Activated CD4-positive, alpha-beta T cell treated with anti-CD3 and anti-CD28 coated beads for 36 hours (primary cell): ENCODE data around the gene SYT13. TPM values are rescaled to one million over a fixed set of nuclear protein-coding genes. Genes with fewer than 3 reads are reported as not detected.
"Not testable (repeated sequence)": the region's sequence is repeated elsewhere in the genome, so short reads cannot be mapped to it uniquely, and the experiment has no call there.

ENCODE experiments used
- ATAC-seq: fragments of 200-7000 bp; cut with Tn5 transposase; one replicate; pipeline ENCODE4 v1.10.0; 2021; ENCODE audit warnings: mild to moderate bottlenecking, moderate library complexity
- CTCF ChIA-PET: fragments of 350-600 bp; sonication (Branson Sonifier 250); formaldehyde crosslinking; loops from one replicate; lab custom pipeline; 2021; ENCODE audit warnings: antibody characterized with exemption; lab: Charles Lee
- POLR2A ChIA-PET: fragments of 350-600 bp; sonication (Branson Sonifier 250); formaldehyde crosslinking; loops from one replicate; lab custom pipeline; 2021; ENCODE audit warnings: antibody characterized with exemption, inconsistent platforms; lab: Charles Lee
- DNase-seq: peaks from one replicate; pipeline ENCODE4 v3.0.0-alpha.2; 2020
- H3K27ac Mint-ChIP-seq: one replicate; pipeline ENCODE4 v1.8.0; 2021; ENCODE audit warnings: mixed read lengths
- H3K27me3 Mint-ChIP-seq: one replicate; pipeline ENCODE4 v1.8.0; 2021; ENCODE audit warnings: mixed read lengths
- H3K36me3 Mint-ChIP-seq: one replicate; pipeline ENCODE4 v1.8.0; 2021; ENCODE audit warnings: low read depth, mixed read lengths
- H3K4me1 Mint-ChIP-seq: one replicate; pipeline ENCODE4 v1.8.0; 2021; ENCODE audit warnings: mixed read lengths
- H3K4me3 Mint-ChIP-seq: one replicate; pipeline ENCODE4 v1.8.0; 2021; ENCODE audit warnings: mild to moderate bottlenecking, moderate library complexity, mixed read lengths
- H3K9me3 Mint-ChIP-seq: one replicate; pipeline ENCODE4 v1.8.0; 2021; ENCODE audit warnings: low read depth, mixed read lengths
- intact Hi-C, 2 experiments: fragments of 100-400 bp; cut with DNase I in 1 of 2; cut with micrococcal nuclease in 1 of 2; formaldehyde crosslinking; loops; one replicate each; pipeline versions ENCODE4 v1.14.2 to v1.15.1; 2022 to 2024; cut with DNase I, micrococcal nuclease
- total RNA-seq, 2 experiments: library from RNA; stranded (reverse); gene quantifications; one replicate each; pipeline ENCODE4 v1.2.3, GENCODE V29; 2021

The SYT13 gene
- total RNA-seq, 2 experiments from 2014 or later: not detected

- H3K36me3 Mint-ChIP-seq: no peaks in the 10 kb centered on the region
- H3K4me3 Mint-ChIP-seq: no peak overlapping the region
- ChIA-PET POLR2A (no interaction called here), CTCF (interaction anchor here (0.6 kb wide), 1 partner anchor 28 kb away, joined by 3 read pairs; no protein-coding TSS in a partner anchor)
- intact Hi-C loops: no loop called here
- H3K27me3 Mint-ChIP-seq: peaks cover 17% of the 10 kb centered on the region
- ATAC-seq (no peak), DNase-seq (no peak)
- H3K4me1 Mint-ChIP-seq: no peaks in the 10 kb centered on the region
- no peak overlapping the region for H3K27ac Mint-ChIP-seq
- H3K9me3 Mint-ChIP-seq: no peaks in the 10 kb centered on the region
Observed at GRCh38 chr11:45259592-45259991, 26.5 kb downstream of the SYT13 start.

- intact Hi-C loops: no loop called here
- POLR2A ChIA-PET: no interaction called here
- DNase-seq: no peak
- Mint-ChIP-seq H3K9me3 (no peaks in the 10 kb centered on the region), H3K36me3 (no peaks in the 10 kb centered on the region), H3K27ac (no peak overlapping the region), H3K4me3 (no peak overlapping the region), H3K4me1 (no peaks in the 10 kb centered on the region), H3K27me3 (peaks cover 14% of the 10 kb centered on the region)
- CTCF ChIA-PET: interaction anchor here (0.6 kb wide), 1 partner anchor 29 kb away, joined by 3 read pairs; no protein-coding TSS in a partner anchor
- no peak for ATAC-seq
Observed at GRCh38 chr11:45258982-45259530, 27.1 kb downstream of the SYT13 start.

GRCh38 chr11:45254070-45254469 is 32.1 kb downstream of the SYT13 start:
- Mint-ChIP-seq H3K27ac (no peak overlapping the region), H3K36me3 (no peaks in the 10 kb centered on the region), H3K4me1 (no peaks in the 10 kb centered on the region), H3K4me3 (no peak overlapping the region), H3K9me3 (no peaks in the 10 kb centered on the region), H3K27me3 (peaks cover 15% of the 10 kb centered on the region)
- intact Hi-C loops: no loop called here
- CTCF ChIA-PET: interaction anchor here (0.9 kb wide), 1 partner anchor 12 kb away, joined by 3 read pairs; no protein-coding TSS in a partner anchor
- DNase-seq: no peak
- ATAC-seq: no peak
- POLR2A ChIA-PET: no interaction called here

DNA sequence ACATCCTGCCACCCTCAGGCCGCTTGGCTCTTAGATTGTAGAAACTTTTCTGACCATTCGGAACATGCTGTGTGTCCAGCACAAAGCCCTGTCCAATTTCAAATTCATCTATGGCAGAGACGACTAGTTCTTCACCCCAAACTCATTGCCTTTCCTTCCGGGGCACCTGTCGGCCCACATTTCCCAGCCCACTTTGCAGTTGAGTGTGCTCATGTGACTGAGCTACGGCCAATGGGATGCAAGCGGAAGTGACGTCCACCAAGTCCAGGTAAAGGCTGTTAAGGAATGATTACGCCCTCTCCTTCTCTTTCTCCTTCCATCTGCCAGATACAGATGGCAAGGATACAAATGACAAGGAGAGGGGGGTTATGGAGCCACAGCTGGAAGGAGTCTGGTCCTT is 32.5 kb downstream of the SYT13 start:
- CTCF ChIA-PET: no interaction called here
- H3K9me3 Mint-ChIP-seq: no peaks in the 10 kb centered on the region
- H3K4me3 Mint-ChIP-seq: no peak overlapping the region
- DNase-seq: no peak
- H3K4me1 Mint-ChIP-seq: no peaks in the 10 kb centered on the region
- no peak for ATAC-seq
- intact Hi-C loops: loop anchor here in 1 of 2 experiments (2.0 kb wide), 1 partner anchor 79 kb away; no protein-coding TSS in a partner anchor
- peaks cover 15% of the 10 kb centered on the region for H3K27me3 Mint-ChIP-seq
- POLR2A ChIA-PET: no interaction called here
- H3K27ac Mint-ChIP-seq: no peak overlapping the region
- H3K36me3 Mint-ChIP-seq: no peaks in the 10 kb centered on the region

GRCh38 chr11:45252877-45253276 is 33.3 kb downstream of the SYT13 start:
- no peaks in the 10 kb centered on the region for H3K4me1 Mint-ChIP-seq
- H3K27ac Mint-ChIP-seq: no peak overlapping the region
- DNase-seq (no peak), ATAC-seq (no peak)
- no peak overlapping the region for H3K4me3 Mint-ChIP-seq
- POLR2A ChIA-PET: interaction anchor here (0.7 kb wide), 1 partner anchor 365 kb away, joined by 3 read pairs; no protein-coding TSS in a partner anchor
- no peaks in the 10 kb centered on the region for H3K36me3 Mint-ChIP-seq
- no peaks in the 10 kb centered on the region for H3K9me3 Mint-ChIP-seq
- intact Hi-C loops: loop anchor here in 1 of 2 experiments (1.0 to 2.0 kb wide), 2 partner anchors 40 to 80 kb away; no protein-coding TSS in a partner anchor
- CTCF ChIA-PET: interaction anchor here (0.8 to 1.1 kb wide), 2 partner anchors 9 to 75 kb away, joined by 4 read pairs; no protein-coding TSS in a partner anchor
- peaks cover 17% of the 10 kb centered on the region for H3K27me3 Mint-ChIP-seq

DNA sequence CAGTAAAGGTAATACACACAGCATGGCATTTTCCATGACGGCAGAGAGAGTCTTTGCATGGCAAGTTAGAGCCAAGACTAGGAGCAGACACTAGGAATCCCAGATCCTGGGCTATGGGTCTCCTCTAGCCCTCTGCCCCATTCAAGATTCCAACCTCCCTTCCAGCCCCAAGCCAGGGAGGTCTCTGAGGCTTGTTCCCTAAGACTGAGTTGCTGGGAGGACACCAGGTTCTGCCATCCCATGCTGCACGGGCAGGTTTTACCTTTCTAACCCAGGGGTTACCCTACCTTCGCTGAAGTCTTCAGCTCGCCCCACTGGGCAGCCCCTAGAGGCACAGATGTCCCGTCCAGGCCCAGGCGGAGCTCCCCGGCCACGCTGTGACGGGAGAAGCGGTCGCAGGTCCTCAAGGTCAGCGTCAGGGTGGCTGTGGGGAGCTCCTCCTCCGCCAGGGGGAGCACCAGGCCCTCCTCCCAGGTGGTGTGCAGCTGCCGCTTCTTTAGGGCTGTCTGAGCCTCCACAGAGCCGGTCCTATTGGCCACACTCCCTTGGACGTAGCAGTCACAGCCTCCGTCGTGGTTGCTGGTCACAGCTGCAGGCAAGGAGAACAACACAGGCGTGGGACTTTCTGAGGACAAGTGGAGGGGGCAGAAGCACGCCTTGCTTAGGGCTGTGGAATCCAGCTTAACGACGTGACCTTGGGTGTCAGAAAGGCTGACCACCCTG is 33.8 kb downstream of the SYT13 start:
- Mint-ChIP-seq H3K27ac (no peak overlapping the region), H3K36me3 (no peaks in the 10 kb centered on the region), H3K27me3 (peaks cover 17% of the 10 kb centered on the region), H3K9me3 (no peaks in the 10 kb centered on the region), H3K4me3 (no peak overlapping the region), H3K4me1 (no peaks in the 10 kb centered on the region)
- DNase-seq (peak; percentile 65), ATAC-seq (peak; percentile 64)
- ChIA-PET CTCF (interaction anchor here (0.6 to 1.1 kb wide), 4 partner anchors 8 to 75 kb away, joined by 3 to 4 read pairs (median 4); no protein-coding TSS in a partner anchor), POLR2A (no interaction called here)
- intact Hi-C loops: loop anchor here in 1 of 2 experiments (1.0 to 2.0 kb wide), 2 partner anchors 41 to 81 kb away; no protein-coding TSS in a partner anchor

- Mint-ChIP-seq H3K9me3 (no peaks in the 10 kb centered on the region), H3K27ac (no peak overlapping the region), H3K4me1 (no peaks in the 10 kb centered on the region), H3K27me3 (peaks cover 12% of the 10 kb centered on the region), H3K4me3 (no peak overlapping the region), H3K36me3 (no peaks in the 10 kb centered on the region)
- no peak for DNase-seq
- ChIA-PET CTCF (interaction anchor here (0.5 to 1.2 kb wide), 3 partner anchors 37 to 148 kb away, joined by 3 to 4 read pairs (median 3); no protein-coding TSS in a partner anchor), POLR2A (no interaction called here)
- ATAC-seq: no peak
- intact Hi-C loops: no loop called here
Observed at GRCh38 chr11:45250035-45250718, 36.0 kb downstream of the SYT13 start.

GRCh38 chr11:45249372-45249771 is 36.8 kb downstream of the SYT13 start:
- POLR2A ChIA-PET, H3K36me3 Mint-ChIP-seq, H3K4me1 Mint-ChIP-seq, DNase-seq, H3K4me3 Mint-ChIP-seq, H3K27ac Mint-ChIP-seq, intact Hi-C loops, ATAC-seq, H3K9me3 Mint-ChIP-seq: not testable (repeated sequence)
- CTCF ChIA-PET: interaction anchor here (0.7 kb wide), 1 partner anchor 137 kb away, joined by 3 read pairs; no protein-coding TSS in a partner anchor
- H3K27me3 Mint-ChIP-seq: peaks cover 12% of the 10 kb centered on the region

DNA sequence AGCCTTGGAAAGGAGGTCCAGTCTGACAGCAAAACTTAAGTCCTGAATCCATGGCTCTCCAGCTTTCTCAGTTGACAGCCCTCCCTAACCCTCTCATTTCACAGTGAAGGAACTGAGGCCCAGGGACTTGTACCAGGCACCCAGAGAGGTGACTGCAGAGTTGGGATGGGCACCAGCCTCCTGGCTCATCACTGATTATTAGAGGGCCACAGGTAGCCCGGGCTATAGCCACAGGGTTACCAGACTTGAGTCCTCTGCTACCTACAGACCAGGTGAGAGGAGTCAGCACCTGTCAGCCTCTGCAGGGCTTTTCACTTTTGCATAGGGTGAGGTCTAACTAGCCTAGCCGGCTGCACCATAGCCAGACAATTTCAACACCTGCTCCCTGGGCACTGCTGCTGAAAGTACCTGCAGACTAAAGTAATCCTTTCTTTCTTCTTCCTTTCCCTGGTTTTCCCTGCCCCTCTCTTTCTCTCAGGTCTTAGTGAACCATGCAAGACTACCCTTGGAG is 37.6 kb downstream of the SYT13 start:
- no peak overlapping the region for H3K4me3 Mint-ChIP-seq
- ChIA-PET POLR2A (no interaction called here), CTCF (interaction anchor here (1.1 kb wide), 1 partner anchor 138 kb away, joined by 4 read pairs; no protein-coding TSS in a partner anchor)
- peaks cover 10% of the 10 kb centered on the region for H3K27me3 Mint-ChIP-seq
- H3K9me3 Mint-ChIP-seq: no peaks in the 10 kb centered on the region
- ATAC-seq: no peak
- H3K27ac Mint-ChIP-seq: no peak overlapping the region
- H3K4me1 Mint-ChIP-seq: no peaks in the 10 kb centered on the region
- intact Hi-C loops: no loop called here
- DNase-seq: no peak
- H3K36me3 Mint-ChIP-seq: no peaks in the 10 kb centered on the region

GRCh38 chr11:45247433-45247832 is 38.7 kb downstream of the SYT13 start:
- no peak overlapping the region for H3K4me3 Mint-ChIP-seq
- POLR2A ChIA-PET: no interaction called here
- no peaks in the 10 kb centered on the region for H3K4me1 Mint-ChIP-seq
- CTCF ChIA-PET: interaction anchor here (0.9 to 1.1 kb wide), 2 partner anchors 9 to 137 kb away, joined by 3 to 4 read pairs; no protein-coding TSS in a partner anchor
- ATAC-seq: no peak
- no peak overlapping the region for H3K27ac Mint-ChIP-seq
- no peak for DNase-seq
- H3K27me3 Mint-ChIP-seq: peaks cover 9% of the 10 kb centered on the region
- H3K36me3 Mint-ChIP-seq: no peaks in the 10 kb centered on the region
- intact Hi-C loops: no loop called here
- no peaks in the 10 kb centered on the region for H3K9me3 Mint-ChIP-seq

GRCh38 chr11:45246241-45246640 is 39.9 kb downstream of the SYT13 start:
- no peak for DNase-seq
- intact Hi-C loops: no loop called here
- no peaks in the 10 kb centered on the region for H3K9me3 Mint-ChIP-seq
- no peak overlapping the region for H3K27ac Mint-ChIP-seq
- ChIA-PET CTCF (interaction anchor here (0.6 to 1.2 kb wide), 4 partner anchors 13 to 366 kb away, joined by 3 read pairs; no protein-coding TSS in a partner anchor), POLR2A (no interaction called here)
- H3K4me3 Mint-ChIP-seq: no peak overlapping the region
- no peaks in the 10 kb centered on the region for H3K4me1 Mint-ChIP-seq
- no peaks in the 10 kb centered on the region for H3K36me3 Mint-ChIP-seq
- peaks cover 9% of the 10 kb centered on the region for H3K27me3 Mint-ChIP-seq
- no peak for ATAC-seq
